HG03520 (cell line): ENCODE data around the gene PROM2.

Experiments used
- ATAC-seq: cut with Tn5 transposase; IDR thresholded peaks from one replicate; pipeline ENCODE4 v1.9.1; 2021; ENCODE audit warnings: mild to moderate bottlenecking, moderate library complexity; ENCODE audit not compliant: unreplicated experiment

PROM2 gene

GRCh38 chr2:95284886-95285541 is 10.8 kb downstream of the PROM2 start:
- no peak for ATAC-seq

- ATAC-seq: no peak
Measured at GRCh38 chr2:95285542-95285932, 11.3 kb downstream of the PROM2 start.

DNA sequence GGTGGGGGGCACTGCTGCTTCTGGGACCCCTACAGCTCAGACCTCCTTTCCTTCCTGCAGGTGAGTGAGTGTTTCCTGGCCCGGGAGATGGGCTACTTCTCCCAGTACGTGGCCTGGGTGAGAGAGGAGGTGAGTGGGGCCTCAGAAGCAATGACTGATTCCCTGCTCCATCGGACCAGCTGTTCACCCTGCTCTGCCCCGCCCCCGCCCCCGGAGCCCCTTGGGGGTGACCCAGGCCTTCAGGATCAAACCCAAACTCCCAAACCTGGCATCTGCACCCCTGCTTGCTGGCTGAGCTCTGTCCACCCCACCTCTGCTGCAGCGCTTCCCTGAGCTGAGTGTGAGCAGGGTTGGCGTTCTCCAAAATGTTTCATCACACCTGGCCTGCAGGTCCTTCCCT is 13.1 kb downstream of the PROM2 start:
- ATAC-seq: no peak

DNA sequence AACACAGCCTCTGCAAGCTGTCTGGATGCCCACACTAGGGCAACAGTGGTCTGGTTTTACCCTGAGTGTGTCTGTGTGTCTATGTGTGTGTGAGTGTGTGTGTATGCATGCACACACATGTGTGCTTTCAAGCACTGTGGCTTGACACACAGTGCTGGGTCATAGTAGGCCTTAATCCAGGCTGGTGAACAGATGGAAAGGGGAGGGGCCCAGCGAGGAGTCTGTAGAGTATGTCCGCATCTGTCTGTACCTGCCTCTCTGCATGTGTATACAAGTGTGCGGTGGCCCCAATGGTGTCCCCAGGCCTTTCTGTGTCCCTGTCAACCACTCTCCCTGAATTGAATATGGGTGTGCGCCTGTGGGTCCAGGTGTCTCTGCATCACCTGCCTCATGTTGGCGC is 13.6 kb downstream of the PROM2 start:
- no peak for ATAC-seq

DNA sequence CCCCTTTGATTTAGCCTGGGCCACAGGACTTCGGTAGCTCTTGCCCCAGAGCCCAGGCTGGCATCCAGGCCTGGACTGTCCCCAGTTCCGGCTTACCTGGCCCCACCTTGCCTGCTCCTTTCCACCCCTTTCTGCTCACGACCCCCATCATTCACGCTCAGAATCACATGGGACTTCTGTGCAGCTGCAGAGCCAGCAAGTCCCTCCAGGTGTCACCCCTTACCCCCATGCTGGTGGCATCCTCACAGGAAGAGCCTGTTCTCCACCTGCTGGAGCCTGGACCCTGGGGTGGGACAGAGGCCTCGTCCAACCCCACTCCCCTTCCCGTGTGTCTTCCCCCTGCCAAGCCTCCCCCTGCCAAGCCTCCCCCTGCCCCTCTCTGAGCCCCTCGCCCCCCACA is 15.0 kb downstream of the PROM2 start:
- ATAC-seq: no peak

GRCh38 chr2:95291222-95291621 is 17.0 kb downstream of the PROM2 start:
- no peak for ATAC-seq

GRCh38 chr2:95292623-95293260 is 18.5 kb downstream of the PROM2 start:
- no peak for ATAC-seq

GRCh38 chr2:95294579-95295250 is 20.5 kb downstream of the PROM2 start:
- ATAC-seq: no peak

DNA sequence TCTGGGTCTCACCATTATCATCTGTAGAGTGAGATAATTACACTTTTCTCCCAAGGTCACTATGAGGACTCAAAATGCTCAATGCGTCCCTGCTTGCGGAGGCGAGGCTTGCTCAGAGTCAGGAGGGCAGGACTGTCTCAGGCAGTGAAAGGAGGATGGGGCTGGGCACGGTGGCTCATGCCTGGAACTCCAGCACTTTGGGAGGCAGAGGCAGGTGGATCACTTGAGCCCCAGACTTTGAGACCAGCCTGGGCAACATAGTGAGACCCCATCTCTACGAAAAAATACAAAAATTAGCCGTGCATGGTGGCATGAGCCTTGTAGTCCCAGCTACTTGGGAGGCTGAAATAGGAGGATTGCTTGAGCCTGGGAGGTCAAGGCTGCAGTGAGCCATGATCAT is 21.1 kb downstream of the PROM2 start:
- no peak for ATAC-seq

DNA sequence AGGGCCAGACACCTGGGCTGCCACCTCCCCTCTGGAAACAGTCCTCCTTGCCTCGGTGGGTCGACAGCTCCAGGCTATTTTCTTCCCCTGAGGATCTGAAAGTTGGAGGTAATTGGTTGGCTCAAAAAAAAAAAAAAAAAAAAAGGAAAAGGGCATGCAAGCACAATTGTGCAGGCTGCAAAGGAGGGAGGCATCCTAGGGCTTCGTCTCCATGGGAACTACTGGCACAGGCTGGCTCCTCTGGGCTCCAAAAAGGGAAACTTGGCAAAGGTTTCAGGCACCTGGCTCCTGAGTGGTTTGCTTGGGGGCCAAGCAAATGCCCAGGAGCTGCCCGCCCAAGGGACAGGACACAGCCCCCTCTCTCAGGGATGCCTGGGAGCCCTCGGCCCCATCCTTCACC is 21.8 kb downstream of the PROM2 start:
- ATAC-seq: no peak

GRCh38 chr2:95296880-95297487 is 22.7 kb downstream of the PROM2 start, which contains the start of gene KCNIP3:
TSS of gene KCNIP3 (plus strand) at chr2:95297347. CDS start at chr2:95297439, 92 bp downstream.
- no peak for ATAC-seq

DNA sequence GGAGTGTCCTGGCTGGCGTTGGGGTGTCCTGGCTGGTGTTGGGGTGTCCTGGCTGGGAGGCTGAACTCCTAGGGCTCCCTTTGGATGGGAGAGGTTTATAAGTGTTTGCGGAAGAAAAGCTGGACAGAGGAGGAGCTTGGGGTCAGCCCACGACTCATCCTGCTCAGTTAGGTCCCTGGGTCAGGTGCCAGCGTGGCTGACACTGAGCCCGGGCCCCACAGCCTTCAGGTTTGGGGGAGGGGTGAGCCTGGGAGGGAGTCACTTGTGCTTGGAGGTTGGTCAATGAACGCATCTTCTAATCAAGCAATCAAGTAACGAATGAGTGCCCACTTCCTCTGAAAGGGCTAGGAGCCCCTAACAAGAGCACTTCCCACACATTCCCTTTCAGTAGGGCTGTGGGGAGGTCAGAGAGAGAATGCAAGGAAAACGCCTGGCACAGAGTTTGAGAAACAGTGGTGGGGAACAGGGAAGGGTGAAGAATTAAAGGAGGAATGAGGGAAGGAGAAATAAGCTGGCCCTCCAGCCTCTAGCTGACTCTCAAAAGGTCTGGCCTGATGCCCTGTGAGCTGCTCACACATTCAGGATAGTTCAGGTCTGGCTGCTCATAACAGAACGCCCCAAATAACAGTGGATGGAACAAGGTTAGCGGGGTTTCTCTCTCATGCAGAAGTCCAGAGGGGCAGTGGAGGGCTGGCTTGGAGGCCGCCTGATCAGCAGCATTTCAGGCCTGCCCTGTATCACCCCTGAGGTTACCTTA is 23.6 kb downstream of the PROM2 start:
- no peak for ATAC-seq

DNA sequence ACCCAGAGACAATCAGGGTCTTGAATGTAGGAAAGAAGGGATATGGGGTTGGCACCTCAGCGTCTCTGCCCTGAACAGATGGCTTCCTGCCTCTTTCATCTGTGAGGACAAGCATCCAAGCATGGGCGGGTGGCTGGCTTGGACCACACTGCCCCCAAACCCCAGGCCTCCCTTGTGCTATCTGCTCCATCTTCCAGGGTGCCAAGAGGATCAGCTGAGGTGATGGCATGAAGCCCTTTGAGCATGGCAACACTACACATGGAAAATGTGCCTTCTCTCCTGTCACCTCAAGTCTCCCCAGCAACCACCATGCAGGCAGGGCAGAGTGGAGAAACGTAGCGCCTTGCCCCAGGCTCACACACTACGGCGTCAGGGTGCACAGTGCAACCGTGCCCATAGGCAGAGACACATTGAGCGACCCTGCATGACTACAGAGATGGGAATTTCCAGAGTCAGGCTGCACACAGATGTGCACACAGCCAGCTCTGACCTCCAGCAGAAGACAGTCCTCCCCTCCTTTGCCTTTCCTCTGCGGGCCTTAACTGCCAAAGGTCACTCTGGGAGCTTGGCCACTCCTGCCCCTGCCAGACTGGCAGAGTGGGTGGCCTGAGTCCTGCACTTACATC is 24.4 kb downstream of the PROM2 start:
- no peak for ATAC-seq

DNA sequence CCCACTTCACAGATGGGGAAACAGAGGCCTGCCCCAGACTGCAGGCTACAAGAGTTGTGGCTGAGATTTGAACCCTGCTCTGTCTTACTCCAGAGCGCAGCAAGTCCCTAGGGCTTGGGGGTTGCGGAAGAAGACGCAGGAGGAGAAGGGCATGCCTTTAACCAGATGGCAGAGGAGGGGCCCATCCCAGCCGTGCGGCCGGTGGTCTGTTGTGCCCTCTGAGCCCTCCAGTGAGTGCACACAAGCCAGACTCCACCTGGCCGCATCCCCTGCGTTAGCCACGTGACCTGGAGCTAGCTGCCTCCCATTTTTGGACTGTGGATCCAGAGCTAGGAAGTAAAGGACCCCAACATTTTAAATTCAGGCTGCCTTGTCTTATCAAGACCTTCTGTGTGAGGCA is 25.7 kb downstream of the PROM2 start:
- no peak for ATAC-seq

DNA sequence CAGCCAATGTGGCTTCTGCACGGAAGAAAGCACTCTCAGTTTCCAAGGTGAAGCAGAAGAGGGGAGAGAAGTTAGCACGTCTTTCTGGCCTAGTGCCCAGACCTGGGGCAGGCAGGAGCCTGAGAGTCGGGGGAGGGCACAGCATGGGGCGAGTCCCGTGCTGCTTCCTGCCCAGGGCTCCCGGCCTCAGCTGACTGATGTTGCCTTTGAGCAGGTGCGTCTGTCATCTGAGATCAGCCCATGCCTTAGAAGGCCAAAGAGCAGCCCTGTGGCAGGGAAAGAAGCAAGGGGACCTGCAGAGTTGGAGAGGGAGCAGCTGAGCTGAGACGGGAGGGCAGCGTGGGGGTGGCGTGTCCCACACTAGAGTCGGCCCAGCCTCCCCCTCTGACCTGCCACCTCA is 26.2 kb downstream of the PROM2 start:
- no peak for ATAC-seq

GRCh38 chr2:95301186-95301585 is 26.9 kb downstream of the PROM2 start:
- ATAC-seq: no peak

GRCh38 chr2:95301876-95302641 is 27.8 kb downstream of the PROM2 start:
- ATAC-seq: no peak

DNA sequence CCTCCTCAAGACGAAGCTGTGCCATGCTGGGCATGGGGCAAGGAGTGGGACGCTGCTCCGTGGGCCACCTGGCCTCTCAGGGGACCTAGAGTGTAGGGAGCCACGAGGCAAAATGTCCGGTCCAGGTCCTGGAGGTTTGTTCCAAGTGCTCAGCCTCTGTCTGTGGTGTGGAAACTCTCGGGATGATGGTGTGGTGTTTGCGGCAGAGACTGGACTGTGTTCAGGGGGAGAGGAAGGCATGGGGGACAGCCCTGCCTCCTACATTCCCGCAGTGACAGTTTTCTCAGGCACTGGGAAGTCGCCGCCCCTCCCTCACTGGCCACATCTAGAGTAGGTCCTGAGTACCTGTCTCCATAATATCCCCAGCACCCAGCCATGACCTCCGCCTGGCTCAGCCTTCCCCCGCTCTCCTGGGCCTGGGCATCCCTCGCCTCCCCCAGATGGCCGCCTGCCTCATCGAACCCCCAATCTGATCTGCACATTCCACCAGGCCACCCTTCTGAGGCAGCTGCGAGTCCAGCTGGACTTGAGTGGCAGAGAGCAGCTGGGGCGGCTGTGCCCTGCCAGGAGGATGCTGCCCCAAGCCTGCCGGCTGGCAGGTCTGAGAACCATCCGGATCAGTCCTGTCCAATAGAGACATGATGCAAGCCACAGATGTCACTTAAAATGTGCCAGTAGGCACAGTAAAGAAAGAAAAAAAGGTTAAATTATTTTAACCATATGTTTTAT is 29.1 kb downstream of the PROM2 start:
- ATAC-seq: no peak

DNA sequence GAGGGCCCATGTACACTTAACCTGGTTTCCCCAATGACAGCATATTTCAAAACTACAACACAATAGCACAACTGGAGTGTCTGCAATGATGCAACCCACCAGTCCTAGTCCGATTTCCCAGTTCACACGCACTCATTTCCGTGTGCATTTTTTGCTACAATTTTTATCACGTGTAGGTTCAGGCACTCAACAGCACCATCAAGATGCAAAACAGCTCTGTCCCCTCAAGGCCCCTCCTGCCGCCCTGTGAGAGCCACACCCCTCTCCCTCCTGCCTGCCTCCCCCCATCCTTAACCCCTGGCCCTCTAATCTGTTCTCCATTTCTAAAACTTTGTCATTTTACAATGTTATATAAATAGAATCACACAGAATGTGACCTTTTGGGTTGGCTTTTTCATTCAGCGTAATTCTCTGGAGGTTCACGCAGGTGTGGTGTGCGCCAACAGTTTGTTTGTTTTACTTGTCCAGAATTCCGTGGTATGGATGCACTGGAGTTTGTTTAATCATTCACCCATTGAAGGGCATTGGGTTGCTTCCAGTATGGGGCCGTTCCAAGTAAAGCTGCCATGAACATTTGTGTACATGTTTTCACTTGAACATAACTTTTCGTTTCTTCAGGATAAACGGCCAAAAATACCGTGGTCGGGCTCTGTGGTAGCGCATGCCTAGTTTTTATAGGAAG is 31.3 kb downstream of the PROM2 start:
- ATAC-seq: no peak
